ENCODE results near the gene KCTD4. TPM values are rescaled to one million over a fixed set of nuclear protein-coding genes. Genes with fewer than 3 reads are reported as not detected.
A peak's percentile ranks its signal among the peaks of the same experiment; 100 is the strongest.

The KCTD4 gene
- total and polyA plus RNA-seq, 11 donors: 0.08 to 0.75 (median 0.12) TPM; not detected in 8

DNA sequence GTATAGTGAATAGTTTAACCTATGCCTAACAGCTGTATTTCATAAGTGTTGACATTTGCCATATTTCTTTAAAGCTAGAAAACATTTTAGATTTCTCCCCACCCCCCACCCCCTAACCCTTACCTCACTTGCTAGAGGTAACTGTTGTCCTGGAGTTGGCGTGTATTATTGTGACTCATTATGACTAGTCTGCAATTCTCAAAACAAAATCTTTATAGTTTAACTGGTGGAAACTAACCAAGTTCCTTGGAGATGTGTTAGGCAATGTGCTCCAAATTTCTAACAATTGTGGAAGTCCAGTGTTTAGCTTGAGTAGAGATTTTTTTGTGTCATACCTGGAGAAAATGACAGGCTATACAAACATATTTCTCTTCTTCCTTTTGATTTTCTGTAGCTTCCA is 38.0 kb downstream of the KCTD4 start:
- peak overlapping the region in 2 of 12 donors; percentile 15 to 27 for H3K27ac ChIP-seq
- no peaks in the 10 kb centered on the region for H3K27me3 ChIP-seq
- intact Hi-C loops (cut with DNase I): no loop called here
- DNase-seq: no peak
- no peak overlapping the region for H3K4me3 ChIP-seq
- peaks cover 0 to 19% (median 11%) of the 10 kb centered on the region in 9 donors for H3K36me3 ChIP-seq
- WGBS, 4 donors: 86 to 97% (median 88%) methylated on average over 1 of the region's 1 CpG
- TF ChIP-seq, protein P1, sequence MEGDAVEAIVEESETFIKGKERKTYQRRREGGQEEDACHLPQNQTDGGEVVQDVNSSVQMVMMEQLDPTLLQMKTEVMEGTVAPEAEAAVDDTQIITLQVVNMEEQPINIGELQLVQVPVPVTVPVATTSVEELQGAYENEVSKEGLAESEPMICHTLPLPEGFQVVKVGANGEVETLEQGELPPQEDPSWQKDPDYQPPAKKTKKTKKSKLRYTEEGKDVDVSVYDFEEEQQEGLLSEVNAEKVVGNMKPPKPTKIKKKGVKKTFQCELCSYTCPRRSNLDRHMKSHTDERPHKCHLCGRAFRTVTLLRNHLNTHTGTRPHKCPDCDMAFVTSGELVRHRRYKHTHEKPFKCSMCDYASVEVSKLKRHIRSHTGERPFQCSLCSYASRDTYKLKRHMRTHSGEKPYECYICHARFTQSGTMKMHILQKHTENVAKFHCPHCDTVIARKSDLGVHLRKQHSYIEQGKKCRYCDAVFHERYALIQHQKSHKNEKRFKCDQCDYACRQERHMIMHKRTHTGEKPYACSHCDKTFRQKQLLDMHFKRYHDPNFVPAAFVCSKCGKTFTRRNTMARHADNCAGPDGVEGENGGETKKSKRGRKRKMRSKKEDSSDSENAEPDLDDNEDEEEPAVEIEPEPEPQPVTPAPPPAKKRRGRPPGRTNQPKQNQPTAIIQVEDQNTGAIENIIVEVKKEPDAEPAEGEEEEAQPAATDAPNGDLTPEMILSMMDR (IDR thresholded peaks at IDR 0.05): no peak
- no peak for TF ChIP-seq POLR2A (IDR thresholded peaks at IDR 0.05)
- ATAC-seq: no peak
- peaks cover 0 to 3% (median 0%) of the 10 kb centered on the region in 12 donors for H3K4me1 ChIP-seq
- H3K9me3 ChIP-seq: no peaks in the 10 kb centered on the region

DNA sequence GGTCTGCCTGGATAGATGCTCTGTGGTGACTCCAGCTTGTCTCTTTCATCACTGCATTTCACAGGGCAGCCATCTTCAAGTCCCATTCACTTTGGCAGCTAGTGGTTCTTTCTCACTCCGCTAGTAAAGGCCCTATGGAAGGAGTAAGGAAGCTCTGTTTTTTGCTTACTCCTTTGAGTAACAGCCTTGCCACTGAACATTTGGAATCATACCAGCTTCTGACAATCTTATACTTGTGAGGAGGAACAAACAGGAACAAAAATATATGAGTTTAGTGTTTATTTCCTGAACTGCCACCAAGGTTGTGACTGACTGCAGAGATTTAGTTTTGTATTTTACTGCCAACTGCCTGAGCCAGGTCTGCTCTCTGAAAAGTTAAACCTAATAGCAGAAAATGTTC is 38.7 kb downstream of the KCTD4 start:
- peaks cover 0 to 19% (median 11%) of the 10 kb centered on the region in 9 donors for H3K36me3 ChIP-seq
- no peak overlapping the region for H3K4me3 ChIP-seq
- TF ChIP-seq, protein P1 (IDR thresholded peaks at IDR 0.05): no peak
- H3K9me3 ChIP-seq: no peaks in the 10 kb centered on the region
- intact Hi-C loops (cut with DNase I): no loop called here
- peak overlapping the region in 2 of 12 donors; percentile 15 to 27 for H3K27ac ChIP-seq
- DNase-seq: no peak
- 81 to 100% (median 90%) methylated on average over 1 of the region's 1 CpG for WGBS, 4 donors
- H3K4me1 ChIP-seq: peaks cover 0 to 3% (median 0%) of the 10 kb centered on the region in 12 donors
- no peak for ATAC-seq
- no peaks in the 10 kb centered on the region for H3K27me3 ChIP-seq

DNA sequence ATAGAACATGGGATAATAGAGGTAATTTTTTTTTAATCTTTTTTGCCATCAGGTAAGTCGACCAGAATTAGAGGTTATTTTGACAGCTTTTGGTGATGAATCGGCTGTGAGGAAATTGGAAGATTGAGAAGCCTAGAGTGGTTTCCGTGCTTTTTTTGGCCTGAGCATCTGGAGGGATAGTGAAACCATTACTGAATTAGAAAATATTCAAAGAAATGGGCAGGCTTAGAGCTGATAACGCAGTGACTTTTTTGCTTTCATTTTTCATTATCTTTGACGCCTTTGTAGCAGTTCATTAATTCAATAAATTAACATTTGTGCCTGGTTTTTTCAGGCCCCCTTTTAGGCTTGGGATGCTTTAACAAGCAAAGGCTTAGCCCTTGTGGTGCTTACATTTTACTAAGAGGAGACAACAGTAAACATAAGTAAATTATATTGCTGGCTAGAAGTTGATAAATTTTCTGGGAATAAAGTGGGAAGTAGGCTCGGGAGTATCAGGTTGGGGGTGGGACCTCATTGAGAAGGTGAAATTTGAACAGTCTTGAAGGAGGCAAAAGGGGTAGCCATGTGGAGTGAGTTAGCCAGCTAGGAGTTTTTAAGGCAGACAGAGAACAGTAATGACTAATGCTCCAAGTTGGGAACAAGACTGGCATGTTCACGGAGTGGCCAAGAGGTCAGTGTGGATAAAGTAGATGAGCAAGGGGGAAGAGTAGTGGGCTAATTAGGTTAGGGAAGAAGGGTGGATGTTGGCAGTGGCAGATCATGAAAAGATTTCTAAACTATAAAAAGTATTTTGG is 44.1 kb downstream of the KCTD4 start:
- H3K36me3 ChIP-seq: peaks cover 0 to 27% (median 8%) of the 10 kb centered on the region in 9 donors
- TF ChIP-seq, protein P1 (IDR thresholded peaks at IDR 0.05): no peak
- TF ChIP-seq POLR2A (IDR thresholded peaks at IDR 0.05): no peak
- H3K27ac ChIP-seq: no peak overlapping the region
- H3K4me3 ChIP-seq: no peak overlapping the region
- H3K27me3 ChIP-seq: no peaks in the 10 kb centered on the region
- ATAC-seq: no peak
- H3K9me3 ChIP-seq: no peaks in the 10 kb centered on the region
- intact Hi-C loops (cut with DNase I): no loop called here
- 87 to 94% (median 89%) methylated on average over 7 of the region's 7 CpGs for WGBS, 4 donors
- no peak for DNase-seq
- peaks cover 0 to 4% (median 0%) of the 10 kb centered on the region in 12 donors for H3K4me1 ChIP-seq

DNA sequence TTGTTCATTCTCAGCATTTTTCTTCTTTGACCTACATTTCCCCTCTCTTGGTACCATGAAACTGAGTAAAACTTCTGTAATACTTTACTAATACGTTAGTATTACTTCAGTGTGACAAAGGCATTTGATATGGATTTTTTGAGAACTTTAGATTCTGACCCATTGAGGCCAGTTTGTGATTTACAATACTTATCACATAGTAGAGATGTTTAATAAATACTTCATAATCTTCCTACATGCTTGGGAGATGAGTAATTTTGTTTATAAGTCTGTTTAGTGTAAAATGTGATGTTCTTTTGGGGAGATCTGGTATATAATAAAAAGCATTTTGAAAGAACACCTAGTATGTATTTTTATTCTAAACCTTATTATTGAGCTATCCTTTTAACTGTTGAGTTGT is 50.9 kb downstream of the KCTD4 start:
- Histone ChIP-seq H3K27me3 (no peaks in the 10 kb centered on the region), H3K4me1 (peaks cover 0 to 4% (median 0%) of the 10 kb centered on the region in 12 donors), H3K27ac (no peak overlapping the region), H3K36me3 (peaks cover 0 to 20% (median 0%) of the 10 kb centered on the region in 9 donors), H3K4me3 (no peak overlapping the region), H3K9me3 (no peaks in the 10 kb centered on the region)
- DNase-seq (no peak), ATAC-seq (no peak)
- no peak for TF ChIP-seq POLR2A (IDR thresholded peaks at IDR 0.05)
- TF ChIP-seq, protein P1 (IDR thresholded peaks at IDR 0.05): no peak
- 72 to 87% (median 86%) methylated on average over 1 of the region's 1 CpG for WGBS, 4 donors
- intact Hi-C loops (cut with DNase I): no loop called here

All from heart left ventricle (tissue), 16 donors.